GM21723 (cell line): ENCODE data around the gene NDC80.
"Not testable (repeated sequence)": the region's sequence is repeated elsewhere in the genome, so short reads cannot be mapped to it uniquely, and the experiment has no call there.

Experiments used
- ATAC-seq: cut with Tn5 transposase; IDR thresholded peaks from one replicate; pipeline ENCODE4 v1.9.1; 2021; ENCODE audit warnings: mild to moderate bottlenecking, moderate library complexity; ENCODE audit not compliant: unreplicated experiment

NDC80 gene

GRCh38 chr18:2571200-2572170 is at the start of gene NDC80, which contains the start of gene METTL4:
NDC80 (plus strand) TSS chr18:2571557; CDS start chr18:2572986, 1,429 bp downstream.
METTL4 (minus strand) TSS chr18:2571505; CDS start chr18:2567216, 4,289 bp downstream.
- peak; percentile 81 for ATAC-seq

GRCh38 chr18:2522112-2522511 is 49.2 kb upstream of the NDC80 start:
- no peak for ATAC-seq

GRCh38 chr18:2524794-2525198 is 46.6 kb upstream of the NDC80 start:
- not testable (repeated sequence) for ATAC-seq

- ATAC-seq: no peak
Measured at GRCh38 chr18:2526329-2526728, 45.0 kb upstream of the NDC80 start.

- ATAC-seq: no peak
Measured at GRCh38 chr18:2529154-2529553, 42.2 kb upstream of the NDC80 start.

- no peak for ATAC-seq
Measured at GRCh38 chr18:2531751-2532150, 39.6 kb upstream of the NDC80 start.

GRCh38 chr18:2532797-2533196 is 38.6 kb upstream of the NDC80 start:
- ATAC-seq: no peak

- ATAC-seq: no peak
Measured at GRCh38 chr18:2534906-2535305, 36.5 kb upstream of the NDC80 start.

GRCh38 chr18:2535419-2535910 is 35.9 kb upstream of the NDC80 start:
- no peak for ATAC-seq

GRCh38 chr18:2536063-2536462 is 35.3 kb upstream of the NDC80 start:
- ATAC-seq: no peak

- ATAC-seq: no peak
Measured at GRCh38 chr18:2536493-2536892, 34.9 kb upstream of the NDC80 start.

GRCh38 chr18:2537296-2537695 is 34.1 kb upstream of the NDC80 start:
- ATAC-seq: no peak

GRCh38 chr18:2538236-2538635 is 33.1 kb upstream of the NDC80 start:
- ATAC-seq: no peak

GRCh38 chr18:2538844-2539243 is 32.5 kb upstream of the NDC80 start:
- no peak for ATAC-seq

GRCh38 chr18:2540575-2540974 is 30.8 kb upstream of the NDC80 start:
- ATAC-seq: no peak

- peak; percentile 81 for ATAC-seq
Measured at GRCh38 chr18:2541925-2542563, 29.3 kb upstream of the NDC80 start.

- ATAC-seq: no peak
Measured at GRCh38 chr18:2545155-2545554, 26.2 kb upstream of the NDC80 start.

- peak; percentile 53 for ATAC-seq
Measured at GRCh38 chr18:2547477-2548087, 23.8 kb upstream of the NDC80 start.

GRCh38 chr18:2549462-2549861 is 21.9 kb upstream of the NDC80 start:
- ATAC-seq: no peak

GRCh38 chr18:2551425-2551824 is 19.9 kb upstream of the NDC80 start:
- no peak for ATAC-seq

- ATAC-seq: no peak
Measured at GRCh38 chr18:2554696-2555095, 16.7 kb upstream of the NDC80 start.
